DND-41 (cell line): ENCODE results near the gene NGFR.

ENCODE experiments used
- EZH2 ChIP-seq: IDR thresholded peaks from 3 replicates; pipeline ENCODE4 v1.6.1; 2012; ENCODE audit warnings: borderline replicate concordance, low read depth, mild to moderate bottlenecking, moderate library complexity, low read length, inconsistent platforms; ENCODE audit not compliant: severe bottlenecking
- TF ChIP-seq, protein P1 (sequence below): IDR thresholded peaks from 2 replicates; pipeline ENCODE4 v1.5.1; 2012; ENCODE audit warnings: borderline replicate concordance, low read length, moderate library complexity, mild to moderate bottlenecking; ENCODE audit not compliant: poor library complexity, severe bottlenecking; ENCODE audit errors: extremely low read depth

DNA sequence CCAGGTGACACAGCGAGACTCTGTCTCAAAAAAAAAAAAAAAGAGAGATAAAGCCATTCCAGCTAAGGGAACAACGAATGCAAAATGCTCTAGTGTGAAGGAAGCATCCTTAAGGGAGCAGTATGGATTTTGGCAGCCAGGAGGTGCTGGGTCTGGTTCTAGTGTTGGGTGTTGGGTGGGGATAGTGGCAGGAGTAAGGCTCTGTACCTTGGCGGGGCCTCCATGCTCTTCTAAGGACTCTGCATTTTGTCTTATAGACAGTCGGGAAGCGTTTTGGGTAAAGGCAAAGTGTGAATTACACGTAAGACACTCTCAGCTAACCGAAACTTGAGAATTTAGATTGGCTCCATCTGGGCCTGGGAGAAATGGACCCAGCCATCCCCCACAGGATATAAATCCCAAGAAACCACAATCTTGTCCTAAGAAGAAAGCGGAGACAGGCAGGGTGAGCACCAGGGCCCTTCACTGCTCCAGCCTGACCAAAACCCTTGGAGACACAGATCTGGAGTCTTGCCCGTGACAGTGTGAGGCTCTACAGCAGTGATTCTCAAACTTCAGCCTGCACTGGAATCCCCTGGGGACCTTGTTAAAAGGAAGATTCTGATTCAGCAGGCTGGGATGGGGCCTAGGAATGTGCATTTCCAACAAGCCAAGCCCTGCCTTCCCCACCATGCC lies 47.3 kb upstream of the NGFR start:
- TF ChIP-seq, protein P1, sequence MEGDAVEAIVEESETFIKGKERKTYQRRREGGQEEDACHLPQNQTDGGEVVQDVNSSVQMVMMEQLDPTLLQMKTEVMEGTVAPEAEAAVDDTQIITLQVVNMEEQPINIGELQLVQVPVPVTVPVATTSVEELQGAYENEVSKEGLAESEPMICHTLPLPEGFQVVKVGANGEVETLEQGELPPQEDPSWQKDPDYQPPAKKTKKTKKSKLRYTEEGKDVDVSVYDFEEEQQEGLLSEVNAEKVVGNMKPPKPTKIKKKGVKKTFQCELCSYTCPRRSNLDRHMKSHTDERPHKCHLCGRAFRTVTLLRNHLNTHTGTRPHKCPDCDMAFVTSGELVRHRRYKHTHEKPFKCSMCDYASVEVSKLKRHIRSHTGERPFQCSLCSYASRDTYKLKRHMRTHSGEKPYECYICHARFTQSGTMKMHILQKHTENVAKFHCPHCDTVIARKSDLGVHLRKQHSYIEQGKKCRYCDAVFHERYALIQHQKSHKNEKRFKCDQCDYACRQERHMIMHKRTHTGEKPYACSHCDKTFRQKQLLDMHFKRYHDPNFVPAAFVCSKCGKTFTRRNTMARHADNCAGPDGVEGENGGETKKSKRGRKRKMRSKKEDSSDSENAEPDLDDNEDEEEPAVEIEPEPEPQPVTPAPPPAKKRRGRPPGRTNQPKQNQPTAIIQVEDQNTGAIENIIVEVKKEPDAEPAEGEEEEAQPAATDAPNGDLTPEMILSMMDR: no peak
- TF ChIP-seq EZH2: no peak
